GM23338 (cell line): ENCODE measurements around the gene TMEM131L. TPM values are rescaled to one million over a fixed set of nuclear protein-coding genes. Genes with fewer than 3 reads are reported as not detected.

Experiments used
- ATAC-seq: fragments of 200-7000 bp; cut with Tn5 transposase; 3 replicates; pipeline ENCODE4 v1.9.1; 2020
- DNase-seq: peaks from one replicate; pipeline ENCODE4 v3.0.0-alpha.2; 2015; ENCODE audit warnings: low spot score
- H2AFZ ChIP-seq: fragments of 200-600 bp; sonication (generic); 2 replicates; pipeline ENCODE4 v1.8.0; 2016; ENCODE audit warnings: antibody characterized with exemption, mild to moderate bottlenecking, moderate library complexity
- H3F3A ChIP-seq: fragments of 200-600 bp; sonication (generic); replicated peaks from 2 replicates; pipeline ENCODE4 v1.8.0; 2017; ENCODE audit warnings: antibody characterized with exemption, mixed run types, low read depth
- H3K27ac ChIP-seq: fragments of 200-600 bp; sonication (generic); 2 replicates; pipeline ENCODE4 v1.6.1; 2016; ENCODE audit warnings: low read depth
- H3K27me3 ChIP-seq: fragments of 200-600 bp; sonication (generic); 2 replicates; pipeline ENCODE4 v1.8.0; 2016; ENCODE audit warnings: mild to moderate bottlenecking, mixed run types, moderate library complexity; ENCODE audit not compliant: insufficient read depth
- H3K36me3 ChIP-seq: fragments of 200-600 bp; sonication (generic); 2 replicates; pipeline ENCODE4 v1.8.0; 2016; ENCODE audit warnings: mild to moderate bottlenecking; ENCODE audit not compliant: insufficient read depth
- H3K4me1 ChIP-seq: fragments of 200-600 bp; sonication (generic); 2 replicates; pipeline ENCODE4 v1.8.0; 2016; ENCODE audit warnings: mild to moderate bottlenecking, moderate library complexity; ENCODE audit not compliant: insufficient read depth
- H3K4me2 ChIP-seq: fragments of 200-600 bp; sonication (generic); 2 replicates; pipeline ENCODE4 v1.7.1; 2017; ENCODE audit warnings: mixed run types
- H3K4me3 ChIP-seq: fragments of 200-600 bp; sonication (generic); 2 replicates; pipeline ENCODE4 v1.6.1; 2016; ENCODE audit warnings: mixed run types
- H3K79me2 ChIP-seq: fragments of 200-600 bp; sonication (generic); replicated peaks from 2 replicates; pipeline ENCODE4 v1.8.0; 2017; ENCODE audit warnings: mild to moderate bottlenecking; ENCODE audit not compliant: insufficient read depth
- H3K9me2 ChIP-seq: fragments of 200-600 bp; sonication (generic); 2 replicates; pipeline ENCODE4 v1.8.0; 2017; ENCODE audit not compliant: insufficient read depth
- H4K20me1 ChIP-seq: fragments of 200-600 bp; sonication (generic); replicated peaks from 2 replicates; pipeline ENCODE4 v1.8.0; 2017; ENCODE audit warnings: mild to moderate bottlenecking; ENCODE audit not compliant: insufficient read depth
- H3K27ac Mint-ChIP-seq: 2 replicates; pipeline ENCODE4 v1.8.0; 2020; ENCODE audit warnings: inconsistent platforms, mild to moderate bottlenecking, moderate library complexity, mixed read lengths
- H3K27me3 Mint-ChIP-seq: 3 replicates; pipeline ENCODE4 v1.8.0; 2022; ENCODE audit warnings: low read depth, mild to moderate bottlenecking, moderate library complexity, mixed read lengths, inconsistent platforms; ENCODE audit not compliant: insufficient read depth, poor library complexity
- H3K36me3 Mint-ChIP-seq: 3 replicates; pipeline ENCODE4 v1.8.0; 2021; ENCODE audit warnings: low read depth, mild to moderate bottlenecking, inconsistent platforms, moderate library complexity, mixed read lengths
- H3K4me1 Mint-ChIP-seq: 3 replicates; pipeline ENCODE4 v1.8.0; 2020; ENCODE audit warnings: mild to moderate bottlenecking, inconsistent platforms, mixed read lengths
- H3K4me3 Mint-ChIP-seq: 3 replicates; pipeline ENCODE4 v1.8.0; 2021; ENCODE audit warnings: moderate library complexity, mild to moderate bottlenecking, inconsistent platforms, mixed read lengths
- H3K9me3 Mint-ChIP-seq: 3 replicates; pipeline ENCODE4 v1.8.0; 2020; ENCODE audit warnings: moderate library complexity, mild to moderate bottlenecking, inconsistent platforms, mixed read lengths
- CREB1 ChIP-seq: fragments of 250-450 bp; sonication (Bioruptor Pico); IDR thresholded peaks from 2 replicates; pipeline ENCODE4 v1.5.0; 2020; ENCODE audit warnings: low read depth, mild to moderate bottlenecking, moderate library complexity
- CTCF ChIP-seq, 2 experiments: fragments of 200-600 bp in 1 of 2; sonication (generic) in 1 of 2; conservative IDR thresholded peaks; 2 replicates each; pipeline versions ENCODE4 v1.5.1 to v1.6.1; 2016 to 2017; ENCODE audit warnings: antibody characterized with exemption in 2 of 2, low read depth in 2 of 2, mild to moderate bottlenecking in 2 of 2, moderate library complexity in 1 of 2
- ETS1 ChIP-seq: IDR thresholded peaks from 2 replicates; pipeline ENCODE4 v1.6.1; 2016; ENCODE audit warnings: antibody characterized with exemption
- EZH2 ChIP-seq: fragments of 200-600 bp; sonication (generic); IDR thresholded peaks from one replicate; pipeline ENCODE4 v1.8.0; 2017; ENCODE audit warnings: antibody characterized with exemption, mild to moderate bottlenecking, low read depth; ENCODE audit not compliant: unreplicated experiment
- EZH2phosphoT487 ChIP-seq: fragments of 200-600 bp; sonication (generic); IDR thresholded peaks from one replicate; pipeline ENCODE4 v1.8.1; 2018; ENCODE audit warnings: antibody characterized with exemption; ENCODE audit not compliant: unreplicated experiment
- JUNB ChIP-seq: IDR thresholded peaks from one replicate; pipeline ENCODE4 v1.6.1; 2016; ENCODE audit warnings: antibody characterized with exemption; ENCODE audit not compliant: unreplicated experiment
- NANOG ChIP-seq: IDR thresholded peaks from 2 replicates; pipeline ENCODE4 v1.6.1; 2016; ENCODE audit warnings: antibody characterized with exemption, borderline replicate concordance
- POLR2AphosphoS5 ChIP-seq: IDR thresholded peaks from 2 replicates; pipeline ENCODE4 v1.6.1; 2016; ENCODE audit warnings: antibody characterized with exemption, low read depth
- REST ChIP-seq: IDR thresholded peaks from one replicate; pipeline ENCODE4 v1.6.1; 2018; ENCODE audit warnings: antibody characterized with exemption; ENCODE audit not compliant: unreplicated experiment
- STAT1 ChIP-seq: IDR thresholded peaks from one replicate; pipeline ENCODE4 v1.6.1; 2016; ENCODE audit warnings: antibody characterized with exemption; ENCODE audit not compliant: unreplicated experiment
- ZNF114 ChIP-seq: fragments of 250-450 bp; sonication (Bioruptor Pico); IDR thresholded peaks from 2 replicates; pipeline ENCODE4 v1.5.0; 2020; ENCODE audit warnings: mild to moderate bottlenecking, moderate library complexity
- ZNF331 ChIP-seq: fragments of 250-450 bp; sonication (Bioruptor Pico); IDR thresholded peaks from 2 replicates; pipeline ENCODE4 v1.5.0; 2020; ENCODE audit warnings: low read depth, mild to moderate bottlenecking, moderate library complexity
- ZNF462 ChIP-seq: fragments of 250-450 bp; sonication (Bioruptor Pico); IDR thresholded peaks from 2 replicates; pipeline ENCODE4 v1.5.0; 2020; ENCODE audit warnings: mild to moderate bottlenecking, moderate library complexity
- polyA plus RNA-seq: library from polyadenylated mRNA; unstranded; fragments of >200 nt; fragmentation: Nextera tagmentation; extraction: Ambion mirVana; gene quantifications from 2 replicates; pipeline ENCODE4 v1.2.1, GENCODE V29; 2016
- total RNA-seq: library from RNA; depleted of rRNA; stranded (reverse); fragments of >200 nt; shearing (Covaris generic); gene quantifications from 2 replicates; pipeline ENCODE4 v1.2.3, GENCODE V29; 2014

TMEM131L gene
- total and polyA plus RNA-seq, 2 experiments from 2014 or later: 11.1 to 32.2 TPM

GRCh38 chr4:153635846-153636245, 169.7 kb downstream of the TMEM131L start:
- H3K4me3 Mint-ChIP-seq: no peak overlapping the region
- no peak overlapping the region for H3K27ac Mint-ChIP-seq
- no peak overlapping the region for H3K4me2 ChIP-seq
- TF ChIP-seq ZNF331 (CRISPR knock-in tag) (no peak), STAT1 (no peak), ZNF462 (CRISPR knock-in tag) (no peak), CREB1 (CRISPR knock-in tag) (no peak), ZNF114 (CRISPR knock-in tag) (no peak), EZH2 (no peak), REST (no peak), POLR2AphosphoS5 (no peak), CTCF (conservative IDR thresholded peaks at IDR 0.05; ENCODE audit: low read depth in 2 of 2) (no peak), JUNB (no peak), ETS1 (no peak), NANOG (no peak), EZH2phosphoT487 (no peak)
- H3K27me3 ChIP-seq: no peaks in the 10 kb centered on the region
- no peaks in the 10 kb centered on the region for H3K4me1 ChIP-seq
- no peaks in the 10 kb centered on the region for H3K9me3 Mint-ChIP-seq
- no peaks in the 10 kb centered on the region for H3K79me2 ChIP-seq
- peaks cover 7% of the 10 kb centered on the region for H3K4me1 Mint-ChIP-seq
- no peak for ATAC-seq
- H2AFZ ChIP-seq: no peak overlapping the region
- H3K27me3 Mint-ChIP-seq: peaks cover 5% of the 10 kb centered on the region
- no peak overlapping the region for H3K27ac ChIP-seq
- no peak for DNase-seq
- 0 out of 2 replicates have a peak, but pooled peaks cover 2% of the 10 kb centered on the region for H3F3A ChIP-seq
- H3K9me2 ChIP-seq: no peaks in the 10 kb centered on the region
- H4K20me1 ChIP-seq: no peaks in the 10 kb centered on the region
- peaks cover 37% of the 10 kb centered on the region for H3K36me3 Mint-ChIP-seq
- peaks cover 14% of the 10 kb centered on the region; the same call in 1 of the 2 replicates for H3K36me3 ChIP-seq
- no peak overlapping the region for H3K4me3 ChIP-seq
